GM21717 (cell line): ENCODE results near the gene COL6A2.

Experiments used
- ATAC-seq: cut with Tn5 transposase; IDR thresholded peaks from one replicate; pipeline ENCODE4 v1.9.1; 2021; ENCODE audit warnings: mild to moderate bottlenecking, moderate library complexity; ENCODE audit not compliant: unreplicated experiment

The COL6A2 gene

GRCh38 chr21:46153247-46154154 lies 55.6 kb downstream of the COL6A2 start:
- no peak for ATAC-seq

- ATAC-seq = no peak
Observed at GRCh38 chr21:46154155-46154954, 56.4 kb downstream of the COL6A2 start.

- ATAC-seq = no peak
Observed at GRCh38 chr21:46154955-46155513, 57.1 kb downstream of the COL6A2 start.

GRCh38 chr21:46155514-46156377 lies 57.8 kb downstream of the COL6A2 start, which contains the start of gene FTCD:
Gene FTCD, minus strand, starts transcription at chr21:46155579. Its CDS starts 56 bp downstream, at chr21:46155523.
- ATAC-seq = no peak

GRCh38 chr21:46156378-46156645 lies 58.4 kb downstream of the COL6A2 start:
- ATAC-seq = no peak

DNA sequence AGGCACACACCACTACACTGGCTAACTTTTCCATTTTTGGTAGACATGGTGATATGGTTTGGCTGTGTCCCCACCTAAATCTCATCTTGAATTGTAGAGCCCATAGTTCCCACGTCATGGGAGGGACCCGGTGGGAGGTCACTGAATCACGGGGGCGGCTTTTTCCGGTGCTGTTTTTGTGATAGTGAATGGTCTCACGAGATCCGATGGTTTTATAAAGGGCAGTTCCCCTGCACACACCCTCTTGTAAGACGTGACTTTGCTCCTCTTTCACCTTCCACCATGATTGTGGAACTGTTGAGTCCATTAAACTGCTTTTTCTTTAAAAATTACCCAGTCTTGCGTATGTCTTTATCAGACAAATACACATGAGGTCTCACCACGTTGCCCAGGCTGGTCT lies 58.8 kb downstream of the COL6A2 start:
- no peak for ATAC-seq

DNA sequence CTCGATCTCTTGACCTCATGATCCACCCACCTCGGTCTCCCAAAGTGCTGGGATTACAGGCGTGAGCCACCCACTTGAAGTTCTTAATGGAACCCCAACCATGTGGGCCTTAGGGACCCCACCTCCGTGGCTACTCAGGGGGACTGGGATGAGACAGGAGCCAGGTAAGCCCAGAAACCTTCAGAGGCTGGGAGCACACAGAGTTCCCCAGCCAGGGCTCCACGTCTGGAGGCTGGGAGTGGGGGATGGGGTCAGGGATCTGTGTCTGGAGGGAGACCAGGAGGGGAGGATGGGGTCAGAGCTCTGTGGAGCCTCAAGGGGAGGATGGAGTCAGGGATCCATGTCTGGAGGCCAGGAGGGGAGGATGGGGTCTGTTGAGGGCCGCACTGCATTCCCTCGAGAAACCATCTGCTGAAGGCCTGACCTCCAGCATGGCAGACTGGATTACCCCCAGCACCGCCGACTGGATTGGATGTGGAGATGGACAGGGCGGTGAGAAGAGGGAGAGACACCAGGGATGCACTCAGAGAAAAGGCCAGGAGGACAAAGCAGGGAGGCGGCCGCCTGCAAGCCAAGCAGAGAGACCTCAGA lies 59.6 kb downstream of the COL6A2 start:
- ATAC-seq = no peak

- ATAC-seq = no peak
Observed at GRCh38 chr21:46157987-46158451, 60.1 kb downstream of the COL6A2 start.

GRCh38 chr21:46158666-46159300 lies 60.9 kb downstream of the COL6A2 start:
- no peak for ATAC-seq

GRCh38 chr21:46159390-46159789 lies 61.5 kb downstream of the COL6A2 start:
- no peak for ATAC-seq

GRCh38 chr21:46159841-46160656 lies 62.1 kb downstream of the COL6A2 start:
- no peak for ATAC-seq

- ATAC-seq = no peak
Observed at GRCh38 chr21:46160657-46160906, 62.7 kb downstream of the COL6A2 start.

DNA sequence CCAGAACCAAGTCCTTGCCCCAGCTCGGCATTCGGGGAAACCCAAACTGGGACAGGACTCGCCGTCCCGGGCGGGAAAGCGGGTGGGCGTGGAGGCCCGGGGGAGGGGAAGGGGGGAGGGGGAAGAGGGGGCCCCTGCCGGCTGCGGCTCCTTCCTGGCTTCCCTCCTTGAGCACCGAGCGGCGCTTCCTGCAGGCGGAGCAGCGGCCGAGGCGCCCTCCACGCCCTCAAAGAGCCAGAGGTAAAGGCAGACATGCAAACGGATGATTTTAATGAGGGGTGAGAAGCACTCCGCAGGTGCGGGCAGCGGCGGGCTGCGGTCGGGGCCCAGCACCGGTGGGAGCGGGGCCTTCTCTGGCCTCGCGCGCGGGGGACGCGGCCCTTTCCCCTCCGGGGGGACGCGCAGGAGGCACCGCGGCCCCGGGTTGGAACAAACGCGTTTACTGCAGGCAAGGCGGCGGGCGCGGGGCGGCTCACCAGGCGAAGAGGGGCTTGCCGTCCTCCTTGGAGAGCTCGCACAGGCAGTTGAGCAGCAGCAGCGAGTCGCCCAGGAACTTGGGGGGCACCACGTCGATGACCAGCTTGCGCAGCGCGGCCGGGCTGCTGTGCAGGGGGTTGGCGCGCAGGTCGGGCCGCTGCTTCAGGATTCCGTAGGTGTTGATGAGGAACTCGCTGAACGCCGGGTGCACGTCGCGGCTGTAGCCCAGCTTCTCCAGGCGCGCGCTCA lies 63.2 kb downstream of the COL6A2 start:
- ATAC-seq = no peak

DNA sequence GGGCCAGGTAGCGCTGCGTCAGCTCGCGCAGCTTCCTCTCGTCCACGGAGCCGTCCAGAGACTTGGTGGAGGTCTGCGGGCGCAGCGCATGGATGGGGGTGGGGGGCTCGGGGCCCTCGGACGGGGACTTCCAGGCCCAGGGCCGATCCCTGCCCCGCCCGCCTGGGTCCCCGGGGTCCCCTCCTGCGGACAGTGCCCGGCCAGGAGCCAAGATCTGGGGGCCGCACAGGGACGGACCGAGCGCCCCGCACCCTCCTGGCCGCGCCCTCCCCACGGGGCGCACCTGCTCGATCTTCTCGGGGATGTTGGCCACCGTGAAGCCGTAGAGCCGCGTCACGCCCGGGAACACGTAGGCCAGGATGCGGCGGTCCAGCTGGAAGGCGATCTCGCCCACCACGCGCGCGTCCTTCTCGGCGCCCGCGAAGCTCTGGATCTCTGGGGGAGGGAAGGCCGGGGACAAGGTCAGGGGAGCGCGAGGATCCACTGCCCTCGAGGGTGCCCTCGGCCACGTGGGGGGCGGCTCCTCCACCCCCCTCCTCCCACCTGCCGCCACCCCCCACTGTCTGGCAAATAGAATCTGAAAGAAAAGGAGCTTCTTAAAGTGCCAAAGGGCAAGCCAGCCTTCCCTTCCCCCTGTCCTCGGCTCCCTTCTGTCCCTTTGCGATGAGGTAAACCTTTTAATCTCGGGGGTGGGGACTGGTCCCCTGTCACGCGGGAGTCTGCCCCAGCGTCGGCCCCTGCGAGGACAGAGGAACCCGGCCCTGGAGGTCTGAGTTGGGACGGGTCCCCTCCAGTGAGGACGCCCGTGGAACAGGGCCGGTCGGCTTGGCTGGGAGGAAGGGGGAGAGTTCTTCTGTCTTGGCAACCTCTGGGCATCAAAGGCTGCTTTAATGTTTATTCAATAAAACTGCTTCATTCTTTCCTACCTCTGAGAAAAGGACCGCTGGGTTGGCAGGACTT lies 64.0 kb downstream of the COL6A2 start:
- no peak for ATAC-seq

- no peak for ATAC-seq
Observed at GRCh38 chr21:46163380-46163779, 65.5 kb downstream of the COL6A2 start.

DNA sequence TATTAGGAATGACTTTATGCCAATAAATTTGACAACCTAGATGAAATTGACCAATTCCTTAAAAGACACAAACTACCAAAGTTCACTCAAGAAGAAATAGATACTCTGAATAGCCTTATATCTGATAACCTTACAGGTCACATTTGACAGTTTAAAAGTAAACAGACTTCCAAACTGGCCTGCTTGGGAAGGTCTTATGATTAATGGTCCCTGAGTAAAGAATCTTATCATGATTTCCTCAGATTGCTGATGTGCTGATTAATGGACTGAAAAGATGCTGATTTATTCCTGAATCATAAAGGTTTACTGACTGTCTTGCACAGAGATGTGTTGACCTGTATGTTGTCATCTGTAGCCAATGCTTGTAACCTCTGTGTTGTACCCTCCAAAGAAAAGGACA lies 67.2 kb downstream of the COL6A2 start:
- no peak for ATAC-seq

- ATAC-seq = no peak
Observed at GRCh38 chr21:46168238-46168637, 70.3 kb downstream of the COL6A2 start.
